GM18870 (cell line): ENCODE results near the gene ZNF681.
A peak's percentile ranks its signal among the peaks of the same experiment; 100 is the strongest.
"Not testable (repeated sequence)": the region's sequence is repeated elsewhere in the genome, so short reads cannot be mapped to it uniquely, and the experiment has no call there.

Experiments
- ATAC-seq: cut with Tn5 transposase; IDR thresholded peaks from one replicate; pipeline ENCODE4 v1.9.1; 2021; ENCODE audit warnings: moderate library complexity; ENCODE audit not compliant: unreplicated experiment

The ZNF681 gene

GRCh38 chr19:23774524-23774971 lies 15.9 kb upstream of the ZNF681 start:
- ATAC-seq, result no peak

DNA sequence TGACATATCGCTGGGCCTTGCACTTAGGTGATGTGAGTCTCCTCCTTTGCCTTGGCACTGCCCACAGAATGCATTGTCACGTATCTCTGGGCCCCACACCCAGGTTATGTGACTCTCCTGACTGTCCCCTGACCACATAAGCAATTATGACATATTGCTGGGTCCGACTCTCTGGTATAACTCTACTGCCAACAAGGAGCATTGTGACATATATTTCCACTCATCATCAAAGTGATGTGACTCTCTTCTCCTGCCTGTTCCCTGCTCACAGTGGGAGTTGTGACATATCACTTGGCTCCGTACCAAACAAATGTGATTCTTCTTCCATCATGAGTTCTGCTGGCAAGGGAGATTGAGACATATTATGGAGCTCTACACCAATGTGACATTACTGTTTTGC lies 15.4 kb upstream of the ZNF681 start:
- ATAC-seq, result no peak

DNA sequence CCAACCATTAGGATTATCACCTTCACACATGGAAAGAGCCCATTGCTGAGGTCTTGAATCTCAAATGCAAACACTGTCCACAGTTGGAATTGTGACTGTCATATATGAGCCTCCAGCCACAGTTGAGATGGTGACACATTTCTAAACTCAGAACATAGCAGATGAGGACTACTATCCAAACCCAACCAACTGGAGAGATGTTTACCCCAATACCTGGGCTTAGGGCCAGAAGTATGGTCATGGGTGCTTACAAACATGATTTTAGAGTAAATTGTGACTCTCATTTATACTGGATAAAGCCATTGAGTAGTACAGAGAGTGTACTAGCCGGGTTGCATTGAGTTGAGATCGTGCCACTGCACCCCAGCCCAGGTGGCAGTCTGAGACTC lies 14.0 kb upstream of the ZNF681 start:
- ATAC-seq, result no peak

- ATAC-seq, result no peak
Observed at GRCh38 chr19:23771761-23772674, 13.3 kb upstream of the ZNF681 start.

DNA sequence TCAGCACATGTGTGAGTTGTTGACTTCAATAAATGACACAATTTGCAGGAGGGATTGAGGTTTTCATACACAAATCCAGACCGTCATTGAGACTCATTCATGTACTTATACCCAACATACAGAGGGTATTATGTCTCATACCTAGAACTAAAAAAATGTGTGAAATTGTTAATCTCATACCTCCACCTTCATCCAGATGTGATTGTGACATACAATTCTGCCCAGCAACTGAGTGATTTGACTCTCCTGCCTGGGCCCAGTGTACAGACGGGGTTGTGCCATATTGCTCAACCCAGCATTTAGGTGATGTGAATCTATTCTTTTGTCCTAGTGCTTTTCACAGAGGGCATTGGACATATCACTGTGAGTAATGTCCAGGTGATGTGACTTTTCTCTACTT lies 12.6 kb upstream of the ZNF681 start:
- ATAC-seq, result no peak

- no peak for ATAC-seq
Observed at GRCh38 chr19:23770672-23771250, 12.1 kb upstream of the ZNF681 start.

DNA sequence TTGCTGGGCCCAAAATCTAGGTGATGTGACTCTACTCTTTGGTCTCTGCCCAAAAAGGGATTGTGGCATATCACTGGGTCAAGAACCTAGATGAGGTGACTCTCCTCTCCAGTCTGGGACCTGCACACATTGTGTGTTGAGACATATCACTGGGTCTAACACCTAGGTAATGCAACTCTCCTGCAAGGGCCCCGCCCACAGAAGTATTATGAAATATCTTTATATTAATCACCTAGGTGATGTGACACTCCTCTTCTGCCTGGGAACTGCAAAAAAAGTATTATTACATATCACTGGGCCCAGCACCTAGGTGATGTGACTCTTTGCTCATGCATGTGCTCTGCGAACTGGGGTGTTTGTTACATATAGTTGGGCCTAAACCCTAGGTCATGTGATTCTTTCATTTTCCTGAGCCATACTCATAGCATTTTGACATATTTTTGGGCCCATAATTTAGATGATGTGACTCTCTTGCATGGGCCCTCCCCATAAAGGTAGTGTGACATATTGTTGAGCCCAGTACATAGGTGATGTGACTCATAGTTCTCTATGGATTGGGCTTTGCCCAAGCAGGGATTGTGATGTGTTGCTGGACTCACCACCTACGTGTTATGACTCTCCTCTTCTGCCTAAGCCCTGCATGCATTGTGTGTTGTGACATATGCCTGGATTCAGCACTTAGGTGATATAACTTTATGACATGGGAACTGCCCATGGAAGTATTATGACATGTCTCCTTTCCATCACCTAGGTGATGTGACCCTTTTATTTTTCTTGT lies 11.2 kb upstream of the ZNF681 start:
- ATAC-seq, result no peak

- no peak for ATAC-seq
Observed at GRCh38 chr19:23766951-23767350, 8.3 kb upstream of the ZNF681 start.

DNA sequence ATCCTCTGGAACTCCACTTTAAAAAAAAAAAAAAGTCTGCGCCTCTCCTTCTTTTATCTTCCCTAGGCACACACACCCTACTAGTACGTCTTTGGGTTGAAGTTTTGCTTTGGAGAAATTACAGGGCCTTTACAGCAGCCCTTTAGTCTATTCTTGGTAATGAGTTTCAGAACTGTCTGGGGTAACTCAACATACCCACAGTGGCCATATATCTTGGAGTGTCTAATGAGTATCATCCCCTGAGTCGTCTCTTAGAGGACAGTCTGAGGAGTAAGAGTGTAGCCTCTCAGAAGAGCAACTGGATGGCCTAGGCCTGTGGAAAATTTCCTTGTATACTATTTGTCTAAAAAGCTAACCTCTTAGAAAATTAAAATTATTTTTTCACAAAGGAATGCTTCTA lies 6.1 kb upstream of the ZNF681 start:
- ATAC-seq, result no peak

DNA sequence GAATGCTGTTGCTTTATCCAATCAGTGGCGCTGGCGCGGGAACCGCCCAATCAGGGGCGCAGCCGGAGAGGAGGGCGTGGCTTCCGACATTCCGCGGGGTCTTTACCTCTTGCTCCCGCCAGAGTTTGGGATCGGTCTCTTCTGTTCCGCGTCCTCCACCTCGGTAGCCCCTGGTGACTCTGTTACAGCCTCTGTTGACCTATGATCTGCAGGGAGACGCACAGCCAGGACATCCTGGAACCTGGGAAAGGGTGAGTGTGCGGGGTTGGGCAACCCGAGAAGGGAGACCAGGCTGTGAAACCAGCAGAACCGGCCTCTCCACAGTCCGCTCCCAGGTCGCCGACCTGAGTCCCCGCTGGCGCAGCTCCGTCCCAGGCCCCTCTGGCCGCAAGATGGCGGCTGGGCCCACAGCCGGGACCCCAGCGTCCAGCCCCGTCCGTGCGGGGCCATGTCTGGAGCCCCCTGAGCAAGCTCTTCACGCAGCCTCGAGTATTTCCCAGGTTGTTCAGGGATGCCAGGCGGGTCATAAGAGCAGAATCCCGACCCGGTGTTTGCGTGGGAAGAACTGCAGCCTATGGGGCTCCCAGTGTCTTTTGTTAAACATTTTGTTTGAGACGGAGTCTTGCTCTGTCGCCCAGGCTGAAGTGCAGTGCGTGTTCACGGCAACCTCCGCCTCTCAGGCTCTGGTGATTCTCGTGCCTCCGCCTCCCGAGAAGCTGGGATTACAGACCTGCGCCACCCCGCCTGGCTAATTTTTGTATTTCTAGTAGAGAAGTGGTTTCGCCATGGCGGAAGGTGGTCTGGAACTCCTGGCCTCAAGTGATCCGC lies 4.4 kb upstream of the ZNF681 start:
- ATAC-seq, result peak; percentile 31

GRCh38 chr19:23762548-23762883 lies 3.8 kb upstream of the ZNF681 start:
- no peak for ATAC-seq

DNA sequence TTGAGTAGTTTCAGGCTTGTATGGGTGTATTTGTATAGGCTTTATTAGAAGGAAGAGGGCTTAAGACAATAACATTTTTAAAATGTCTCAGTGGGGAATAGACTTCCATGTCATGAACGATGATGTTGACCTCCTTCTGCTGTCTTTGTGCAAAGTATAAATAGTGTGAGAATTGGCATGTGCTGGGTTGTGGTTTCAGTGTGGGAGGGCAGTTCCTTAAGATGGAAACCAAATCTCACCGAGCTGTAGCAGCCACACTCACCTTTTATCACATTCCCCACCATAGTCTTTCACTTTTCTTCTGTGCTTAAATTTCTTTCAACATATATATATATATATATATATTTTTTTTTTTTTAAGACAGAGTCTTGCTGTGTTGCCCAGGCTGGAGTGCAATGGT lies 1.6 kb upstream of the ZNF681 start:
- not testable (repeated sequence) for ATAC-seq

- not testable (repeated sequence) for ATAC-seq
Observed at GRCh38 chr19:23743633-23744232, 15.0 kb downstream of the ZNF681 start.

GRCh38 chr19:23730729-23731465 lies 27.8 kb downstream of the ZNF681 start:
- not testable (repeated sequence) for ATAC-seq

- ATAC-seq, result not testable (repeated sequence)
Observed at GRCh38 chr19:23724161-23724560, 34.5 kb downstream of the ZNF681 start.

- ATAC-seq, result no peak
Observed at GRCh38 chr19:23718802-23719201, 39.9 kb downstream of the ZNF681 start.

- no peak for ATAC-seq
Observed at GRCh38 chr19:23716792-23717191, 41.9 kb downstream of the ZNF681 start.

DNA sequence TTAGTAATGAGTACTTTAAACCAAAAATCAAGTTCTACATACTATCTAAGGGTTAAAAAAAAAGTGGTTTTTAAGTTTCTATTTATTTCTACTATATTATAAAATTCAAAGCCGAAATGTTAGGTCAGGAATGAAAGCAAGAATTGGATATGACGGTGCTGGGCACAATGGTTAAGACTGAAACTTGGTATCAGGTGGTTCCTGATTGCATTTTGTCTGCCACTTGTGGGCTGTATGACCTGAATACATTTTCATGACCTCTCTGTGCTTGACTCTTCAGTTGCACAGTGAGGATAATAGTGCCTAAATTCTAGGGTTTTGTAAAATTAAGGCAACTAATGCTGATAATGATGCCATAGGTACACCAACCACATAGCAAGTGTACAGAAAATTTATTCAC lies 49.3 kb downstream of the ZNF681 start:
- ATAC-seq, result no peak

GRCh38 chr19:23706657-23707056 lies 52.0 kb downstream of the ZNF681 start:
- no peak for ATAC-seq

GRCh38 chr19:23699521-23699860 lies 59.2 kb downstream of the ZNF681 start:
- no peak for ATAC-seq
